Cardiac muscle cell (in vitro differentiated cells and primary cell): ENCODE data around the gene MYO1F. TPM values are rescaled to one million over a fixed set of nuclear protein-coding genes. Genes with fewer than 3 reads are reported as not detected.
A peak's percentile ranks its signal among the peaks of the same experiment; 100 is the strongest.

Experiments used
- DNase-seq, 2 donors: peaks; one replicate each; pipeline versions ENCODE4 v3.0.0 to v3.0.0-alpha.2; 2010 to 2017; ENCODE audit warnings: low read depth in 1 of 2, low spot score in 1 of 2
- H3K27ac ChIP-seq: fragments of 200-600 bp; sonication (generic); 2 replicates; pipeline ENCODE4 v1.5.1; 2016
- H3K27me3 ChIP-seq: fragments of 200-600 bp; sonication (generic); 2 replicates; pipeline ENCODE4 v1.6.0; 2016; ENCODE audit warnings: control low read depth
- H3K36me3 ChIP-seq: fragments of 200-600 bp; sonication (generic); 2 replicates; pipeline ENCODE4 v1.5.1; 2016; ENCODE audit warnings: control low read depth
- H3K4me1 ChIP-seq: fragments of 200-600 bp; sonication (generic); 2 replicates; pipeline ENCODE4 v1.8.1; 2017; ENCODE audit warnings: low read depth, mild to moderate bottlenecking, mixed run types
- H3K4me3 ChIP-seq: fragments of 200-600 bp; sonication (generic); 2 replicates; pipeline ENCODE4 v1.5.1; 2016; ENCODE audit warnings: mild to moderate bottlenecking
- H3K9me3 ChIP-seq: fragments of 200-600 bp; sonication (generic); 2 replicates; pipeline ENCODE4 v1.5.1; 2017; ENCODE audit warnings: low read depth, mild to moderate bottlenecking, control low read depth
- CTCF ChIP-seq: IDR thresholded peaks from 2 replicates; pipeline ENCODE4 v1.5.1; 2012; ENCODE audit warnings: low read depth, mild to moderate bottlenecking, low read length
- polyA plus RNA-seq: library from polyadenylated mRNA; unstranded; fragments of >200 nt; fragmentation: Nextera tagmentation; extraction: Ambion mirVana; gene quantifications from 2 replicates; pipeline ENCODE4 v1.2.1, GENCODE V29; 2016
- total RNA-seq: library from RNA; depleted of rRNA; stranded (reverse); fragments of >200 nt; gene quantifications from 2 replicates; pipeline ENCODE4 v1.2.3, GENCODE V29; 2016

The MYO1F gene
- total and polyA plus RNA-seq, 2 experiments from 2014 or later: 0.03 to 1.5 TPM

- H3K27ac ChIP-seq: no peak overlapping the region
- H3K9me3 ChIP-seq: no peaks in the 10 kb centered on the region
- DNase-seq: peak in 1 of 2 donors; percentile 78
- no peak overlapping the region for H3K4me3 ChIP-seq
- H3K36me3 ChIP-seq: no peaks in the 10 kb centered on the region
- TF ChIP-seq CTCF: no peak
- H3K27me3 ChIP-seq: no peaks in the 10 kb centered on the region
- no peaks in the 10 kb centered on the region for H3K4me1 ChIP-seq
Observed at GRCh38 chr19:8611877-8612806, 34.9 kb upstream of the MYO1F start.

GRCh38 chr19:8611391-8611876 is 34.2 kb upstream of the MYO1F start:
- TF ChIP-seq CTCF: no peak
- H3K4me1 ChIP-seq: no peaks in the 10 kb centered on the region
- no peak overlapping the region for H3K27ac ChIP-seq
- H3K36me3 ChIP-seq: no peaks in the 10 kb centered on the region
- no peaks in the 10 kb centered on the region for H3K9me3 ChIP-seq
- H3K4me3 ChIP-seq: no peak overlapping the region
- H3K27me3 ChIP-seq: no peaks in the 10 kb centered on the region
- peak in 1 of 2 donors; percentile 32 for DNase-seq

- no peaks in the 10 kb centered on the region for H3K36me3 ChIP-seq
- peak overlapping the region; percentile 49 for H3K4me3 ChIP-seq
- no peaks in the 10 kb centered on the region for H3K4me1 ChIP-seq
- H3K9me3 ChIP-seq: no peaks in the 10 kb centered on the region
- H3K27me3 ChIP-seq: no peaks in the 10 kb centered on the region
- no peak overlapping the region for H3K27ac ChIP-seq
- no peak for DNase-seq
- no peak for TF ChIP-seq CTCF
Observed at GRCh38 chr19:8610936-8611300, 33.7 kb upstream of the MYO1F start.

- Histone ChIP-seq H3K27ac (peak within 1 kb of the TSS; percentile 52), H3K36me3 (no peaks in the 10 kb centered on the region), H3K4me3 (peak within 1 kb of the TSS; percentile 49), H3K27me3 (no peaks in the 10 kb centered on the region), H3K4me1 (no peaks in the 10 kb centered on the region), H3K9me3 (no peaks in the 10 kb centered on the region)
- peak; percentile 52 to 69 for DNase-seq
- TF ChIP-seq CTCF: no peak
Observed at GRCh38 chr19:8610041-8610935, 33.0 kb upstream of the MYO1F start, which contains the start of gene ADAMTS10. Gene ADAMTS10, minus strand, starts transcription at chr19:8610715. Its CDS starts 5,005 bp downstream, at chr19:8605710.

GRCh38 chr19:8609279-8610040 is 32.2 kb upstream of the MYO1F start:
- H3K27me3 ChIP-seq: no peaks in the 10 kb centered on the region
- peak overlapping the region; percentile 52 for H3K27ac ChIP-seq
- H3K9me3 ChIP-seq: no peaks in the 10 kb centered on the region
- no peaks in the 10 kb centered on the region for H3K4me1 ChIP-seq
- peak; percentile 37 for TF ChIP-seq CTCF
- H3K4me3 ChIP-seq: peak overlapping the region; percentile 49
- DNase-seq: peak; percentile 68 to 76
- peaks cover 3% of the 10 kb centered on the region for H3K36me3 ChIP-seq
